ENCODE results near the gene NUP93. TPM values are rescaled to one million over a fixed set of nuclear protein-coding genes. Genes with fewer than 3 reads are reported as not detected.

Gene NUP93
- total and polyA plus RNA-seq, 2 of the 8 experiments (the other 6 are each of a cell fraction or from before 2014, with no cell fraction given) = 147 to 201 TPM

DNA sequence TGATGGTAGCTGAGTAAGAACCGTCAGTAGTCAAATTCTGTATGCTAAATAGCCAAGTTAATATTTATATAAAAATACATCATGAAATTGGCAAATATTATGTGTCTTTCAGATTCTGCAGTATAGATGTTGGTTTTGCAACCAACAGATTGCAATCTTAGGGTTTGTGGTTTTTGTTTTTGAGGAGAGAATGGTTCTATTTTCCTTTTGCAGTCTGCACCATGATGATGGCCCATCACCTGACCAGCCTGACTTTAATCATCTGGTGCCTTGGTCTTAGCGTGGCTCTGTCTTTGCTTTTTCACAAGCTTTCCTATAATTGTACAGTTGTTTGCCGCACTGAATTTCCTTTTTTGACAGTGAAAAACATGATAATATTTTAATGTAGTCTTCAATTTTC, 50.7 kb downstream of the NUP93 start:
- Histone ChIP-seq H4K5ac (ENCODE audit: insufficient read length, low read depth, low read length) (no peak overlapping the region), H4K8ac (ENCODE audit: extremely low read depth, insufficient read depth, low read length) (no peak overlapping the region), H3K4me3 (ENCODE audit: extremely low read depth in 1 of 4, insufficient read depth in 2 of 4, low read depth in 3 of 4, low read length in 4 of 4) (no peak overlapping the region), H3K9me3 (ENCODE audit: insufficient read depth in 2 of 2, low read depth in 1 of 2, low read length in 1 of 2) (no peaks in the 10 kb centered on the region), H3K79me1 (ENCODE audit: low read depth, low read length) (peaks cover 3% of the 10 kb centered on the region), H2BK5ac (ENCODE audit: low read depth, low read length) (no peak overlapping the region), H2AFZ (ENCODE audit: low read length) (no peak overlapping the region), H4K20me1 (replicated peaks in 1 of 2; ENCODE audit: control insufficient read depth in 1 of 2, insufficient read depth in 2 of 2, low read length in 2 of 2) (peaks cover 0 to 2% of the 10 kb centered on the region in 2 experiments), H2BK20ac (ENCODE audit: low read length) (no peak overlapping the region), H3K4me1 (replicated peaks in 1 of 4; ENCODE audit: control insufficient read depth in 3 of 4, insufficient read depth in 4 of 4, low read length in 3 of 4) (peaks cover 3 to 18% (median 11%) of the 10 kb centered on the region in 4 experiments; a peak in 5 of 7 replicates), H3K23ac (ENCODE audit: insufficient read length) (no peak overlapping the region), H2AK5ac (ENCODE audit: low read depth, low read length) (no peak overlapping the region), H2BK15ac (ENCODE audit: low read length) (no peak overlapping the region), H3K27me3 (replicated peaks in 1 of 4; ENCODE audit: control insufficient read depth in 3 of 4, extremely low read depth in 1 of 4, insufficient read depth in 3 of 4, low read length in 3 of 4) (no peaks in the 10 kb centered on the region), H3K14ac (ENCODE audit: insufficient read length) (no peak overlapping the region), H3K9ac (replicated peaks in 1 of 4; ENCODE audit: extremely low read depth in 1 of 4, low read depth in 3 of 4, low read length in 3 of 4) (no peak overlapping the region), H3K18ac (ENCODE audit: extremely low read depth, low read length) (no peak overlapping the region), H4K91ac (replicated peaks; ENCODE audit: insufficient read length, low read length) (no peak overlapping the region), H3K36me3 (ENCODE audit: control insufficient read depth in 2 of 4, insufficient read depth in 4 of 4, low read length in 3 of 4) (no peaks in the 10 kb centered on the region), H2BK12ac (ENCODE audit: low read depth, low read length) (no peak overlapping the region), H3K23me2 (ENCODE audit: low read depth, low read length) (no peaks in the 10 kb centered on the region), H3K79me2 (ENCODE audit: control insufficient read depth in 1 of 2, insufficient read depth in 2 of 2, low read length in 2 of 2) (peaks cover 0 to 57% of the 10 kb centered on the region in 2 experiments; a peak in 3 of 4 replicates), H3K56ac (replicated peaks; ENCODE audit: insufficient read length, low read depth, low read length) (no peak overlapping the region), H3K4ac (replicated peaks; ENCODE audit: insufficient read length, low read depth, low read length) (no peak overlapping the region), H3K27ac (ENCODE audit: low read depth, low read length) (no peak overlapping the region), H3K4me2 (ENCODE audit: insufficient read depth in 1 of 2, low read depth in 2 of 2, low read length in 2 of 2) (no peak overlapping the region; a peak in 1 of 4 replicates), H2BK120ac (replicated peaks; ENCODE audit: low read depth, low read length) (no peak overlapping the region)
- DNase-seq (ENCODE audit: low read depth in 1 of 2, low spot score in 2 of 2) (no peak), FAIRE-seq (no peak)
- TF ChIP-seq TAF1 (IDR thresholded peaks at IDR 0.05; ENCODE audit: low read depth, low read length) (no peak), CREB1 (IDR thresholded peaks at IDR 0.05) (no peak), ZNF274 (IDR thresholded peaks at IDR 0.05; ENCODE audit: borderline replicate concordance, extremely low read depth, low read length) (no peak), TAF7 (optimal IDR thresholded peaks at IDR 0.05; ENCODE audit: borderline replicate concordance, low read depth, low read length) (no peak), SRF (IDR thresholded peaks at IDR 0.05; ENCODE audit: low read depth, low read length) (no peak), RFX5 (IDR thresholded peaks at IDR 0.05; ENCODE audit: borderline replicate concordance, low read depth, low read length) (no peak), RNF2 (IDR thresholded peaks at IDR 0.05; ENCODE audit: borderline replicate concordance, low read depth, low read length, missing control alignments, poor library complexity, severe bottlenecking) (no peak)
- TF ChIP-seq, protein P1, sequence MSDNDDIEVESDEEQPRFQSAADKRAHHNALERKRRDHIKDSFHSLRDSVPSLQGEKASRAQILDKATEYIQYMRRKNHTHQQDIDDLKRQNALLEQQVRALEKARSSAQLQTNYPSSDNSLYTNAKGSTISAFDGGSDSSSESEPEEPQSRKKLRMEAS (IDR thresholded peaks at IDR 0.05) = no peak
- POLR2A ChIA-PET (ENCODE audit: partially characterized antibody) = no interaction called here
- 79% methylated on average over 3 of the region's 3 CpGs; no CpG with 5 or more reads in 1 of the 2 experiments for WGBS, 2 experiments (ENCODE audit: extremely low coverage in 1 of 2, insufficient coverage in 1 of 2, insufficient read length in 1 of 2, insufficient replicate concordance in 2 of 2, low coverage in 1 of 2, low lambda C conversion rate in 2 of 2, missing lambda C conversion rate in 1 of 2)
- CTCF ChIA-PET (ENCODE audit: partially characterized antibody) = interaction anchor here (0.6 to 1.4 kb wide), 4 partner anchors 11 to 166 kb away, joined by 3 to 4 read pairs (median 3); no protein-coding TSS in a partner anchor

All from H1 (cell line).